Measurements from ENCODE around the gene TTC39A. TPM values are rescaled to one million over a fixed set of nuclear protein-coding genes. Genes with fewer than 3 reads are reported as not detected.
A peak's percentile ranks its signal among the peaks of the same experiment; 100 is the strongest.

Gene TTC39A
- under 1 TPM; 0.29 to 0.98 (median 0.38) TPM for total RNA-seq

DNA sequence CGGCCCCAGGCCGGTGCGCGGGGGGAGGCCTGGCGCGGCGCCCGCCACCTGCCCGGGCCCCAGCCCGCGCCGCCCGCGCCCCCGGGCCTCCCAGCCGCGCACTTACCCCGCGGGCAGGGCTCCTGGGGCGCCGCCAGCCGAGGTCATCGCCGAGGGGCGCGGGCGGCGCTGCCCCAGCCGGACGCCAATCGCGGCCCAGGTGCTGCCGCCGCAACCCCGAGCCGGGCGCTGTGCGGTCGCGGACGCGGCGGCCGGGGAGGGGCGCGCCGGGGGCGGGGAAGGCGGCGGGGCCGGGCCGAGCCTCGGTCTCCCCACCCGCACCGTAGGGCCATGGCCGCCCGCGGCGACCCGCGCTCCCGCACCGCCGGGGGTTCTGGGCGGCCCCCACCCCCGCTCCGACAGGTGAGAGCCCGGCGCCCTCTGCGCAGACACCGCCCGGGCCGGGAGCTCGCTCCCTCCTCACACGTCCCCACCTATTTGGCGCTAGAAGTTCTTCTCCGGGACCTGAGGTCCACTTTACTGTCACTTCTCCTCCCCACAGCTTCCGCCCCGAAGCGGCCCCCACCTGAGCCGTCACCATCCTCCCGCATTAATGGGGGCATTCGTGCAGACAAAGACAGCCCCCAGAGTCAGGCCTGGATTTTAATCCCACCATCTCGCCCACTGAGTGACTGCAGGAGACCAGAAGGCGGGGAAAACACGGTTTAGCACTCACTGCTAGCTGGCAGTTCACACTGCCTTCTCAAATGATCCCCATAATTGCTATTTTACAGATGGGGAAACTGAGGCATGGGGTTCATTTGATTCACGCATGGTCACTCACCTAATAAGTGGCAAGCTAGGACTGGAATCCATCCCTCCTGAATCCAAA is at the start of gene TTC39A:
TSS of gene TTC39A (minus strand) at position 232 of the 871 bp plus-strand sequence. CDS start at position 147, 85 bp downstream.
- ATAC-seq (peak; percentile 39 to 59), DNase-seq (no peak)
- H3K4me1 Mint-ChIP-seq (ENCODE audit: low read depth), result peaks cover 9% of the 10 kb centered on the region
- peaks cover 40% of the 10 kb centered on the region for H3K27me3 Mint-ChIP-seq (ENCODE audit: low read depth)
- H3K9me3 Mint-ChIP-seq, result no peaks in the 10 kb centered on the region
- H3K36me3 Mint-ChIP-seq (ENCODE audit: insufficient read depth), result no peaks in the 10 kb centered on the region
- peak within 1 kb of the TSS; percentile 67 for H3K4me3 Mint-ChIP-seq

DNA sequence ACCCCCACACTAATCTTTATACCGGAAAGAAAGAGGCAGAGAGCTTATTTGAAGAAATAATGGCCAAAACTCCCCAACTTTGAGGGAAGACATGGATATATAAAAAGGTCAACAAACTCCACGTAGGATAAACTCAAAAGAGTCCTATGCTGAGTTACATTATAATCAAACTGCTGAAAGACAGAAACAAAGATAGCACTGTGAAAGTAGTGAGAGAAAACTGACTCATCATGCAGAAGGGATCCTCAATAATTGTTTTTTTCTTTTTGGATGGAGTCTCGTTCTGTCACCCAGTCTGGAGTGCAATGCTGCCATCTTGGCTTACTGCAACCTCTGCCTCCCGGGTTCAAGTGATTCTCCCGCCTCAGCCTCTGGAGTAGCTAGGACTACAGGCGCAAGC is 48.5 kb upstream of the TTC39A start:
- Mint-ChIP-seq H3K4me3 (no peak overlapping the region), H3K4me1 (ENCODE audit: low read depth) (peaks cover 6% of the 10 kb centered on the region), H3K27me3 (ENCODE audit: low read depth) (no peaks in the 10 kb centered on the region), H3K36me3 (ENCODE audit: insufficient read depth) (peaks cover 49% of the 10 kb centered on the region), H3K9me3 (no peaks in the 10 kb centered on the region)
- ATAC-seq (no peak), DNase-seq (no peak)

DNA sequence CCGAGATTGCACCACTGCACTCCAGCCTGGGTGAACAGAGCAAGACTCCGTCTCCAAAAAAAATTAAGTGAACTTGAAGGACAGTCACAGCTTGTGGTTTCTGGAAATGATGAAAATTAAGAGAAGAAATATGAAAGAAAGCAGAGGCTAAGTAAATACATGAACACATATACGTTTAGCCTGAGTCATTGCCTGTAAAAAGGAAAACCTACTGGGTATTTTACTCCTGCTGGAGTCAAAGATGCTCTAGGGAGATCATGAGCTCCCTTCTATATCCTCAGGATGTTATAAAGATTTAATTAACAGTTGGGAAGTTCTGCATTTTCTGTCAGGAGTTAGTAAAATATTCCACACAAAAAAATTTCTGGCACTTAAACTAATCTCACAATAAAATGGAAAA is 43.5 kb upstream of the TTC39A start:
- peaks cover 32% of the 10 kb centered on the region for H3K36me3 Mint-ChIP-seq (ENCODE audit: insufficient read depth)
- no peak overlapping the region for H3K4me3 Mint-ChIP-seq
- no peaks in the 10 kb centered on the region for H3K27me3 Mint-ChIP-seq (ENCODE audit: low read depth)
- H3K4me1 Mint-ChIP-seq (ENCODE audit: low read depth), result no peaks in the 10 kb centered on the region
- H3K9me3 Mint-ChIP-seq, result no peaks in the 10 kb centered on the region
- DNase-seq (no peak), ATAC-seq (no peak)

DNA sequence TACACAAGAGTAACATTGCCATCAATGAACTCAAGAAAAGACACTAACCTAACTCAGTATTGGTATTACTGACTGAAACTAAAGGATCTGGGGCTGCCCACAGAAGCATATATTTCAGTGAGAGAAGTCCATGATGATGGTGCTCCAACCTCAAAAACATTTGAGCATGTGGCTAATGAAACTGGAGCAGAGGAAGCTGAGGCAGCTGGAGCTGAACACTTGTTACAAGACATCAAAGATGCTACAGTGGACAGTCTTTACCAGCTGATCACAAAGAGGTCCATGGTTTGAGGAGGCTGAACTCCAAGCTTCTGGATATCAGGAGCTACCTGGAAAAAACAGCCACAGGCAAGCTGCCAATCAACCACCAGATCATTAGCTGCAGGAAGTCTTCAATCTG is 42.2 kb upstream of the TTC39A start:
- DNase-seq (no peak), ATAC-seq (no peak)
- H3K4me1 Mint-ChIP-seq (ENCODE audit: low read depth), result no peaks in the 10 kb centered on the region
- H3K4me3 Mint-ChIP-seq, result no peak overlapping the region
- H3K36me3 Mint-ChIP-seq (ENCODE audit: insufficient read depth), result peaks cover 32% of the 10 kb centered on the region
- no peaks in the 10 kb centered on the region for H3K27me3 Mint-ChIP-seq (ENCODE audit: low read depth)
- H3K9me3 Mint-ChIP-seq, result no peaks in the 10 kb centered on the region

DNA sequence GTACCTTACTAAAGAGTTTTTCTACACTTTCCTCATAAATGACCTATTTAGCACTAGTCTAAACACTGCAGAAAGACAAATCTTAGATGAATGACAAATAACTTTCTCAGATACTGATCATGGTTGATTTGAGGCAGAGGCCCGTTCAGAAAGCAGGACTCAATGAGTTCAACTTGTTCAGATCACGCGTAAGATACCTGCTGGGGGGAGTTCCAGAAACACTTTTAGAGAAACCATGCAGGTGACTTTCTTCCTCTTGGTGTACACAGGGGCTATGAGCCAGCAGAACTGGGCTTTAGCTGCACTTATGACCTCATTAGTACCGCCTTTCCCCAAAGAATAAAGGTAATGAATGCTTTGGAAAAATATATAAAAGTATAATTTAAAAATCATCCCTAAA is 38.8 kb upstream of the TTC39A start:
- DNase-seq (no peak), ATAC-seq (no peak)
- H3K9me3 Mint-ChIP-seq, result no peaks in the 10 kb centered on the region
- no peak overlapping the region for H3K4me3 Mint-ChIP-seq
- no peaks in the 10 kb centered on the region for H3K27me3 Mint-ChIP-seq (ENCODE audit: low read depth)
- peaks cover 30% of the 10 kb centered on the region for H3K36me3 Mint-ChIP-seq (ENCODE audit: insufficient read depth)
- no peaks in the 10 kb centered on the region for H3K4me1 Mint-ChIP-seq (ENCODE audit: low read depth)

DNA sequence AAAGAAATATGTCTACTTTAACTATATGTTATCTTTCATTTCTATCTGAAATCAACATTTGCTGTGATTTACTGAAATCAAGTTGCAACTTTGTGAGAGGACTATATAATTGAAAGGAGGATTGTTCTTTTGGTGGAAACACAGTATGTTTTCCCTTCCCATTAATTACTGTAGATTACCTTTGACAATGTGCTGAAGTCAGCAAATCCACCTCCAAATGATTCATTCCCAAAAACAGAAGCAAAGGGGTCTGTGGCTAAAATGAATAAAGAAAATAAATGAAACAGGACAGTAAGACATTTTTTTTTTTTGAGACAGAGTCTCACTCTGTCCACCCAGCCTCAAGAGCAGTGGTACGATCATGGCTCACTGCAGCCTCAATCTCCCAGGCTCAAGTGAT is 35.4 kb upstream of the TTC39A start:
- no peaks in the 10 kb centered on the region for H3K4me1 Mint-ChIP-seq (ENCODE audit: low read depth)
- no peaks in the 10 kb centered on the region for H3K27me3 Mint-ChIP-seq (ENCODE audit: low read depth)
- peaks cover 38% of the 10 kb centered on the region for H3K36me3 Mint-ChIP-seq (ENCODE audit: insufficient read depth)
- no peak overlapping the region for H3K4me3 Mint-ChIP-seq
- no peak for ATAC-seq
- no peaks in the 10 kb centered on the region for H3K9me3 Mint-ChIP-seq
- DNase-seq, result no peak

DNA sequence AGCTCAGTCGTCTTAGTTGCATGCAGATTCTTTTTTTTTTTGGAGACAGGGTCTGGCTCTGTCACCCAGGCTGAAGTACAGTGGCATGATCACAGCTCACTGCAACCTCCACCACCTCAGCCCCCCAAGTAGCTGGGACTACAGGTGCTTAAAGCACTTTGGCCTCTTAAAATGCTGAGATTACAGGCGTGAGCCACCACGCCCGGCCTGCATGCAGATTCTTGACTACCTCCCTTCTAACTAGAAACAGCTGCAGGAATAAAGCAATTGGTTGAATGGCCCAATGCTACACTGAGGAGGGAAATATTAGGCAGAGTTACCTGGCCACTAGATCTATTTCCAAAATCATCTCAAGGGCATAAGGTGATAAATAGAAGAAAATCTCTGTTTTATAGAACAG is 29.5 kb upstream of the TTC39A start:
- no peak for DNase-seq
- ATAC-seq, result no peak
- Mint-ChIP-seq H3K9me3 (no peaks in the 10 kb centered on the region), H3K36me3 (ENCODE audit: insufficient read depth) (peaks cover 40% of the 10 kb centered on the region), H3K4me3 (no peak overlapping the region), H3K4me1 (ENCODE audit: low read depth) (no peaks in the 10 kb centered on the region), H3K27me3 (ENCODE audit: low read depth) (no peaks in the 10 kb centered on the region)

DNA sequence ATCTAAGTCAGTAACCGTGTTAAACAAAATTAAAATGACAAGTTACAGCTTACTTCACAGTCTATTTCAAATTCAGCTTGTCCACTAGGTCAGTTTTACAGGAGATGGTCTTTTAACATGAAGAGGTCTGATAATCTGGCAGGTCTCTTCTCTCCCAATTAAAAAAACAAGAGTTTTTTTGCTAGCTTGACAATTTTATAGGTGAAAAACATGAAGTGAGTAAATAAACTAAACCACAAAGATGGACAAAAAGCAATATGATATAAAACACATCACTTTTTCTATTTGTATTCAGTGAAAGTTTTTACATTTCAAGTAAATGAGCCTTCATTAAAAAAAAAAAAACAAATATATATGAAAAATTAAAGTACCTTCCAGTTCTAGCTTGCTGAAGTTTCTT is 25.0 kb upstream of the TTC39A start:
- ATAC-seq (no peak), DNase-seq (no peak)
- Mint-ChIP-seq H3K4me1 (ENCODE audit: low read depth) (no peaks in the 10 kb centered on the region), H3K27me3 (ENCODE audit: low read depth) (no peaks in the 10 kb centered on the region), H3K9me3 (no peaks in the 10 kb centered on the region), H3K36me3 (ENCODE audit: insufficient read depth) (peaks cover 17% of the 10 kb centered on the region), H3K4me3 (no peak overlapping the region)

DNA sequence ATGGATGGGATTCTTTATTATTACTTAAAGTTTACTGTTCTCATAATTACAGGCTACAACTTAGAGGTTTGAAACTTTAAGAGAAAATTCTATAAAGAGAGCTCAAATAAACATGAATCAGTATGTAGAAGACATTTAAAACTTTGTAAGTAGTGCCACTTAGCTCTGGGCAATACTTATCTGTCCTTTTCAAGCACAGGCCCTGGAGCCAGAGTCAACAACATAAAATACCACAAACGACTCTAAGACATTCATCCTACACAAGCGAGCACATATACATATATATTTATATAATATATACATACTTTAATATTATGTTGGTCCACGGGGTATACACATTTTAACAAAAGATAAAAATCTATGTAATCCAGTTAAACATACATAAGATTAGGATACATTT is 24.1 kb upstream of the TTC39A start:
- no peak overlapping the region for H3K4me3 Mint-ChIP-seq
- peaks cover 15% of the 10 kb centered on the region for H3K36me3 Mint-ChIP-seq (ENCODE audit: insufficient read depth)
- no peaks in the 10 kb centered on the region for H3K4me1 Mint-ChIP-seq (ENCODE audit: low read depth)
- no peaks in the 10 kb centered on the region for H3K9me3 Mint-ChIP-seq
- no peaks in the 10 kb centered on the region for H3K27me3 Mint-ChIP-seq (ENCODE audit: low read depth)
- DNase-seq, result no peak
- ATAC-seq, result no peak

DNA sequence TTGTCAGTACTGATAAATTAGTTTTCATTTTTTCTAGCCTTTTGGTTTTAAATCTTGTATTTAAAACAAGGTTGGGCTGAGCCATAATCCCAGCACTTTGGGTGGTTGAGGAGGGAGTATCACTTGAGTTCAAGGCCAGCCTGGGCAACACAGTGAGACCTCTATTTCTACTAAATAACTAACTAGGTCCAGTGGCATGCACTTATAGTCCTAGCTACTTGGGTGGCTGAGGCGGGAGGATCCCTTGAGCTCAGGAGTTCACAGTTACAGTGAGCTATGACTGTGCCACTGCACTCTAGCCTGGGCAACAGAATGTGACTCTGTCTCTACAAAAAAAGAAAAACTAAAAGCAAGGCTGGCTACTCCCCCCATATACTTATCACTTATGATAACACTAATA is 21.5 kb upstream of the TTC39A start:
- DNase-seq (no peak), ATAC-seq (no peak)
- Mint-ChIP-seq H3K4me3 (no peak overlapping the region), H3K9me3 (no peaks in the 10 kb centered on the region), H3K4me1 (ENCODE audit: low read depth) (no peaks in the 10 kb centered on the region), H3K36me3 (ENCODE audit: insufficient read depth) (peaks cover 15% of the 10 kb centered on the region), H3K27me3 (ENCODE audit: low read depth) (no peaks in the 10 kb centered on the region)

DNA sequence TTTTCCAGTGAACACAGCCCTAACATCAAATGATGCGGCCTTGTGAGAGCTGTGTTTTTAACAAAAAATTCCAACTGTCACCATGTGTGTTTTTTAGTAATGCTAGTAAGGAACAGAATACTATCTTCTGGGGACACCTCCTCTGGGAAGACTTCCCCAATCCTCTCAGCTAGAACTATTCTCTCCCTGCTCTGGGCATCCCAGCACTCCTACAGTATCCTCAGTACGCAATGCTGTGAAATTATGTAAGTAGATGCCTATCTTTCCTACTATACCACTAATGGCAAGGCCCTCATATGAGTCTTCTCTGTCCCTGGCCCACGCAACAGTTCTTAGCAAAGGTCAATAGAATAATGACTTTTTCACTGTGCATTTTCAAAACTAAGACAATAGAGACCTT is 19.5 kb upstream of the TTC39A start:
- Mint-ChIP-seq H3K4me3 (no peak overlapping the region), H3K36me3 (ENCODE audit: insufficient read depth) (peaks cover under 1% of the 10 kb centered on the region), H3K4me1 (ENCODE audit: low read depth) (peaks cover 2% of the 10 kb centered on the region), H3K27me3 (ENCODE audit: low read depth) (peaks cover 12% of the 10 kb centered on the region), H3K9me3 (no peaks in the 10 kb centered on the region)
- no peak for ATAC-seq
- no peak for DNase-seq

DNA sequence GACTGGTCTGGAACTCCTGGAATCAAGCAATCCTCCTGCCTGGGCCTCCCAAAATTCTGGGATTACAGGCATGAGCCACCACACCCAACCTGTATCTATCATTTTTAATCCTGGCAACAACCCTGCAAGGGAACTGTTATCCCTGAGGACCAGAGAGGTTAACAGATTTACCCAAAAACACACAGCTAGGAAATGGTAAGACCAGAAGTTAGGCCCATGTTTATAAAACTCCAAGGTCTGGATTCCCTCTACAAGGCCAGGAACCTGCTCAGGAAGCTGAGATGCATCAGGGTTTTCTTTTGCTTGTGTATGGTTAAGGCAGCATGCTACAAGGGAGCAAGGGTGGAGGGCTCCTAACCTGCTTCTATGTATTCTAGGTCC is 17.8 kb upstream of the TTC39A start:
- no peaks in the 10 kb centered on the region for H3K9me3 Mint-ChIP-seq
- no peaks in the 10 kb centered on the region for H3K36me3 Mint-ChIP-seq (ENCODE audit: insufficient read depth)
- peaks cover 26% of the 10 kb centered on the region for H3K27me3 Mint-ChIP-seq (ENCODE audit: low read depth)
- DNase-seq (no peak), ATAC-seq (no peak)
- H3K4me1 Mint-ChIP-seq (ENCODE audit: low read depth), result peaks cover 7% of the 10 kb centered on the region
- no peak overlapping the region for H3K4me3 Mint-ChIP-seq

DNA sequence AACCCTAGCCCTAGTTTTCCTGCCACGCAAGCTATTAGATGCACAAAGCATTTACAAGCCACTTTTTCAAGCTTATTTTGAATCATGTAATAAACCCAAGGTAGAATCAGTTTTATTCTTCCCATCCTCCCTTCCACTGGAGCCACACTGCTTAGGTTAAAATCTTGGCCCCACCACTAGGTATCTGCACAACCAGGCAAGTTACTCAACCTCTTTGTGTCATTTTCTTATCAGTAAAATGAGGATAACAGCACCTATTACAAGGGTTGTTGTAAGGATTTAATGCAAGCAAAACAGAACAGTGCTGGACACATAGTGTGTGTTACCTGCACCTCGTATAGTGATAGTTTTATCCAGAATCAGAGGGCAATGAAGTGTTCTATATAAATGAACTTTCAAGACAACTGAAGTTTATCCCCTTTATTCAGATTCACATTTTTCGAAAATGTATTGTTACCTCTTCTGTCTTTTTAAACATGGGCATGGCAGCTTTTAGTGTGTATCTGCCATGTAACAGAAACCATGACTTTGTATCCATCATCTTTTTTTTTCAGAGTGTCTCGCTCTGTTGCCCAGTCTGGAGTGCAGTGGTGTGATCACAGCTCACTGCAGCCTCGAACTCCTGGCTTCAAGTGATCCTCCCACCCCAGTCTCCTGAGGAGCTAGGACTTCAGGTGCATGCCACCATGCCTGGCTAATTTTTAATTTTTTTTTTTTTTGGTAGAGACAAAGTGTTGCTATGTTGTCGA is 17.2 kb upstream of the TTC39A start:
- Mint-ChIP-seq H3K4me3 (no peak overlapping the region), H3K9me3 (no peaks in the 10 kb centered on the region), H3K4me1 (ENCODE audit: low read depth) (peaks cover 7% of the 10 kb centered on the region), H3K36me3 (ENCODE audit: insufficient read depth) (no peaks in the 10 kb centered on the region), H3K27me3 (ENCODE audit: low read depth) (peaks cover 31% of the 10 kb centered on the region)
- ATAC-seq, result no peak
- no peak for DNase-seq

DNA sequence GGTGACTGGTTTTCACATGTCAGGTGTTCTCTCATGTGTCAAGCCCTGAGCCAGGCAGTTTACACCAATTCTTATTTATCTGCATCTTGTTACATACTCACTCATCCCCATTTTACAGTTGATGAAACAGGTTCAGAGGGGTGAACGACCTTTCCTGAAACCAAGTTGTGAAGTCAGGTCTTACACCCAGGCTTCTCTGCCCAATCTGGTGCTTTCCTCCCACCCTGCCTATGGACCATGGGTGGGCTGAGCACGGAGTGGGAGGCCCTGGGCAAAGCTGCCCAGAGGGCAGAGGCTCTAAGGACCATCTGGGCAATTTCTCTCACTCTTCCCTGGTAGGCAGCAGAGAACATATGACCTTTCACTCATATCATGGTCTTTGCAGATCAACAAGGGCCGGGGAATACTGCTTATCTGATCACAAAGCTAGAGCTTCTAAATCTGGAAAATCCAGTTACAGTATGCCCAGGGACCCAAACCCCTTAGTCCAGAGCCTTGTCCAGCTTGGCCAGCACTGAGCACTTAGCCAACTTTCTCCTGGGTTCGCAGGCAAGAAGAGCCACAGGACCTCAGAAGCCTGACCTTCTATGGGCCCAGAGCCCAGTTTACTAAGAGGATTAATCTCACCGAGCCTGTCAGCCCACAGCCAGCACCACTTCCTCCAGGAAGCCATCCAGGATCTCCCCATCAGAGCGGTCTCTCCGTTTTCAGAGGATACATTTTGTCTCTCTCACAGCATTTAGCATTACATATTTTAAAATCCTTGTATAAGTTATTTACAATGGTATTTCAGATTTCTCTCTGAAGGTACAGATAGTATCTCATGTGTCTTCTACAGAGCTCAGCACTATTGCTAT is 16.0 kb upstream of the TTC39A start:
- H3K27me3 Mint-ChIP-seq (ENCODE audit: low read depth), result peaks cover 41% of the 10 kb centered on the region

More for the DNA sequence above, 16.0 kb upstream of the TTC39A start:
- Mint-ChIP-seq H3K4me1 (ENCODE audit: low read depth) (peaks cover 7% of the 10 kb centered on the region), H3K36me3 (ENCODE audit: insufficient read depth) (no peaks in the 10 kb centered on the region), H3K9me3 (no peaks in the 10 kb centered on the region), H3K4me3 (no peak overlapping the region)
- DNase-seq, result no peak
- ATAC-seq, result no peak

Measured in activated T-cell treated with anti-CD3 and anti-CD28 coated beads, Interleukin-2, amount 50 U/mL, for 4 hours (primary cell).